Raji (cell line): ENCODE results near the gene CX3CL1.

ENCODE experiments used
- POLR2A ChIP-seq: IDR thresholded peaks from 2 replicates; pipeline ENCODE4 v1.6.1; 2011; ENCODE audit warnings: low read depth, low read length, control low read depth; ENCODE audit not compliant: insufficient read depth

CX3CL1 gene

GRCh38 chr16:57409065-57409464 lies 36.8 kb downstream of the CX3CL1 start:
- no peak for TF ChIP-seq POLR2A

GRCh38 chr16:57409870-57410587 lies 37.7 kb downstream of the CX3CL1 start:
- TF ChIP-seq POLR2A: no peak

- no peak for TF ChIP-seq POLR2A
Observed at GRCh38 chr16:57411362-57411976, 39.2 kb downstream of the CX3CL1 start.

- no peak for TF ChIP-seq POLR2A
Observed at GRCh38 chr16:57412584-57412983, 40.3 kb downstream of the CX3CL1 start.

GRCh38 chr16:57413301-57413730 lies 41.0 kb downstream of the CX3CL1 start:
- no peak for TF ChIP-seq POLR2A

- no peak for TF ChIP-seq POLR2A
Observed at GRCh38 chr16:57413733-57414132, 41.4 kb downstream of the CX3CL1 start.

- no peak for TF ChIP-seq POLR2A
Observed at GRCh38 chr16:57416084-57416483, 43.8 kb downstream of the CX3CL1 start.

- TF ChIP-seq POLR2A: no peak
Observed at GRCh38 chr16:57419506-57419905, 47.2 kb downstream of the CX3CL1 start.

GRCh38 chr16:57422026-57422944 lies 50.0 kb downstream of the CX3CL1 start:
- TF ChIP-seq POLR2A: no peak

GRCh38 chr16:57423152-57423551 lies 50.9 kb downstream of the CX3CL1 start:
- TF ChIP-seq POLR2A: no peak

GRCh38 chr16:57424583-57424982 lies 52.3 kb downstream of the CX3CL1 start:
- TF ChIP-seq POLR2A: no peak

GRCh38 chr16:57426356-57426755 lies 54.1 kb downstream of the CX3CL1 start:
- TF ChIP-seq POLR2A: no peak

- no peak for TF ChIP-seq POLR2A
Observed at GRCh38 chr16:57427307-57427706, 55.0 kb downstream of the CX3CL1 start.

- no peak for TF ChIP-seq POLR2A
Observed at GRCh38 chr16:57427824-57428223, 55.5 kb downstream of the CX3CL1 start.

- TF ChIP-seq POLR2A: no peak
Observed at GRCh38 chr16:57430955-57431354, 58.7 kb downstream of the CX3CL1 start.

GRCh38 chr16:57432505-57432904 lies 60.2 kb downstream of the CX3CL1 start:
- no peak for TF ChIP-seq POLR2A
